Measurements from ENCODE around the gene CGNL1.

GRCh38 chr15:57405133-57405532, 28.8 kb downstream of the CGNL1 start:
- TF ChIP-seq CTCF (IDR thresholded peaks at IDR 0.05): no peak
- no peak for TF ChIP-seq EP300 (IDR thresholded peaks at IDR 0.05)
- TF ChIP-seq POLR2AphosphoS5 (IDR thresholded peaks at IDR 0.05): no peak
- no peak for TF ChIP-seq POLR2A (IDR thresholded peaks at IDR 0.05)

Data from upper lobe of left lung (tissue), 4 donors.